CD8-positive, alpha-beta memory T cell (primary cell): ENCODE measurements around the gene ZNF552. TPM values are rescaled to one million over a fixed set of nuclear protein-coding genes. Genes with fewer than 3 reads are reported as not detected.
"Not testable (repeated sequence)": the region's sequence is repeated elsewhere in the genome, so short reads cannot be mapped to it uniquely, and the experiment has no call there.

Source experiments
- CTCF ChIA-PET: fragments of 350-600 bp; sonication (Branson Sonifier 250); formaldehyde crosslinking; loops from one replicate; lab custom pipeline; 2021; ENCODE audit warnings: antibody characterized with exemption; lab: Charles Lee
- POLR2A ChIA-PET: fragments of 350-600 bp; sonication (Branson Sonifier 250); formaldehyde crosslinking; loops from one replicate; lab custom pipeline; 2021; ENCODE audit warnings: antibody characterized with exemption; lab: Charles Lee
- DNase-seq, 5 donors: peaks; one replicate each; pipeline versions ENCODE4 v3.0.0 to v3.0.0-alpha.2; 2020 to 2022; ENCODE audit warnings: mixed read lengths in 1 of 5
- H3K27ac ChIP-seq: one replicate; pipeline ENCODE4 v1.7.0; 2013; ENCODE audit warnings: low read depth, mild to moderate bottlenecking, low read length, moderate library complexity
- H3K27me3 ChIP-seq: 2 replicates; pipeline ENCODE4 v1.7.0; 2013; ENCODE audit warnings: low read length, mild to moderate bottlenecking; ENCODE audit not compliant: insufficient read depth, poor library complexity, severe bottlenecking
- H3K36me3 ChIP-seq: 2 replicates; pipeline ENCODE4 v1.7.0; 2013; ENCODE audit warnings: mild to moderate bottlenecking, low read length, moderate library complexity; ENCODE audit not compliant: insufficient read depth
- H3K4me1 ChIP-seq: 2 replicates; pipeline ENCODE4 v1.7.0; 2013; ENCODE audit warnings: mild to moderate bottlenecking, low read length, moderate library complexity; ENCODE audit not compliant: insufficient read depth
- H3K4me3 ChIP-seq: 2 replicates; pipeline ENCODE4 v1.7.0; 2013; ENCODE audit warnings: mild to moderate bottlenecking, low read length
- H3K9me3 ChIP-seq: 2 replicates; pipeline ENCODE4 v1.7.0; 2013; ENCODE audit warnings: mild to moderate bottlenecking, low read length
- H3K27ac Mint-ChIP-seq, 8 donors: one replicate each; pipeline ENCODE4 v1.8.0; 2020 to 2021; ENCODE audit warnings: mixed read lengths in 8 of 8, mild to moderate bottlenecking in 6 of 8, inconsistent platforms in 3 of 8, moderate library complexity in 3 of 8
- H3K27me3 Mint-ChIP-seq, 2 donors: one replicate each; pipeline ENCODE4 v1.8.0; 2020 to 2021; ENCODE audit warnings: mixed read lengths in 2 of 2, mild to moderate bottlenecking in 1 of 2, moderate library complexity in 1 of 2
- H3K36me3 Mint-ChIP-seq, 3 donors: one replicate each; pipeline ENCODE4 v1.8.0; 2020 to 2021; ENCODE audit warnings: mixed read lengths in 3 of 3, inconsistent platforms in 1 of 3, mild to moderate bottlenecking in 1 of 3
- H3K4me1 Mint-ChIP-seq, 3 donors: one replicate each; pipeline ENCODE4 v1.8.0; 2020 to 2021; ENCODE audit warnings: mixed read lengths in 3 of 3, inconsistent platforms in 1 of 3, mild to moderate bottlenecking in 1 of 3
- H3K4me3 Mint-ChIP-seq, 7 donors: one replicate each; pipeline ENCODE4 v1.8.0; 2020 to 2021; ENCODE audit warnings: mixed read lengths in 7 of 7, mild to moderate bottlenecking in 6 of 7, moderate library complexity in 4 of 7, inconsistent platforms in 2 of 7
- H3K9me3 Mint-ChIP-seq, 5 donors: one replicate each; pipeline ENCODE4 v1.8.0; 2020 to 2022; ENCODE audit warnings: mixed read lengths in 5 of 5, mild to moderate bottlenecking in 3 of 5, moderate library complexity in 2 of 5, inconsistent platforms in 1 of 5
- polyA plus RNA-seq: library from polyadenylated mRNA; unstranded; fragments of 300-500 nt; fragmentation: Illumina TruSeq; gene quantifications from one replicate; pipeline ENCODE4 v1.2.3, GENCODE V29; 2021
- total RNA-seq, 2 experiments: library from RNA; stranded (reverse); gene quantifications; one replicate each; pipeline ENCODE4 v1.2.3, GENCODE V29; 2021

The ZNF552 gene
- total and polyA plus RNA-seq, 3 experiments from 2014 or later: 7.2 to 11.3 (median 10.6) TPM

DNA sequence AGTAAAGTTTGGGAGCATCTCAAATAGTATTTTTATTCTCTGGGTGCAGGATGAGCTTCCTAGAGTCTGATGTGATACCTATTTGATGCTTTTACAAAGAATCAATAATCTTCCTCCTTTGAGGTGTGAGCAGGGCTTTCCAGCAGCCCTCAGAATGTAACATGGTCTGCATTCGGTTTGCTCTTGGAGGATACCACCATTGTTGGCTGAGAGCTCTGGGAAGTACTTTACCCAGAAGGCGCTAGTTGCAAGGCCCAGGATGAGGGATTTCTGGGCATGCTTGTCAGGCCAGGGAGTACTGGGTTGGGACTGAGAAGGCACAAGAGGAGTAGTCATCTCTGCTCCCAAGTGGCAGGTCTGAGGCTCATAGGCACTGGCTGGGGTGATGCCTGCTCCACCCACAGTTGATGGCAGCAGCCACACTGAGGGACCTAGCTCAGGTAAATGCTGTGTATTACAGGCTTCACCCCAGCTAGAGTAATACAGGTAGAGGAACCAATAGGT, 34.5 kb upstream of the ZNF552 start:
- H3K9me3 Mint-ChIP-seq, H3K27me3 ChIP-seq, CTCF ChIA-PET, H3K9me3 ChIP-seq, H3K36me3 ChIP-seq, DNase-seq, H3K27ac ChIP-seq, H3K27me3 Mint-ChIP-seq, H3K4me3 ChIP-seq: not testable (repeated sequence)
- Mint-ChIP-seq H3K4me3 (peak overlapping the region; percentile 91 to 99 (median 95)), H3K27ac (peak overlapping the region; percentile 93 to 98 (median 96)), H3K36me3 (peaks cover 13 to 44% (median 16%) of the 10 kb centered on the region in 3 donors), H3K4me1 (peaks cover 27 to 39% (median 38%) of the 10 kb centered on the region in 3 donors)
- POLR2A ChIA-PET: interaction anchor here (0.8 to 1.1 kb wide), 5 partner anchors 30 to 460 kb away, joined by 3 to 8 read pairs (median 3); partner anchors contain the start of genes ZIK1, ZNF154, ZNF417 and ZNF548
- peaks cover 16% of the 10 kb centered on the region for H3K4me1 ChIP-seq

GRCh38 chr19:57847164-57847563, 32.5 kb upstream of the ZNF552 start:
- not testable (repeated sequence) for H3K27ac Mint-ChIP-seq

GRCh38 chr19:57841122-57841763, 26.5 kb upstream of the ZNF552 start:
- Histone ChIP-seq H3K36me3 (no peaks in the 10 kb centered on the region), H3K4me1 (no peaks in the 10 kb centered on the region), H3K4me3 (no peak overlapping the region), H3K9me3 (no peaks in the 10 kb centered on the region), H3K27me3 (no peaks in the 10 kb centered on the region), H3K27ac (no peak overlapping the region)
- POLR2A ChIA-PET: no interaction called here
- H3K4me3 Mint-ChIP-seq: no peak overlapping the region
- CTCF ChIA-PET: no interaction called here
- H3K9me3 Mint-ChIP-seq: no peaks in the 10 kb centered on the region
- peaks cover 4 to 65% (median 10%) of the 10 kb centered on the region in 3 donors for H3K36me3 Mint-ChIP-seq
- no peak for DNase-seq
- H3K4me1 Mint-ChIP-seq: peaks cover 9 to 18% (median 9%) of the 10 kb centered on the region in 3 donors
- no peak overlapping the region for H3K27ac Mint-ChIP-seq
- H3K27me3 Mint-ChIP-seq: no peaks in the 10 kb centered on the region

More at GRCh38 chr19:57847164-57847563, 32.5 kb upstream of the ZNF552 start:
- H3K27me3 ChIP-seq, H3K27ac ChIP-seq, DNase-seq, CTCF ChIA-PET, H3K4me3 ChIP-seq, H3K27me3 Mint-ChIP-seq, H3K9me3 Mint-ChIP-seq, H3K9me3 ChIP-seq, POLR2A ChIA-PET, H3K36me3 ChIP-seq: not testable (repeated sequence)
- Mint-ChIP-seq H3K4me1 (peaks cover 20 to 31% (median 30%) of the 10 kb centered on the region in 3 donors), H3K36me3 (peaks cover 0 to 41% (median 9%) of the 10 kb centered on the region in 3 donors), H3K4me3 (peak overlapping the region in 1 of 7 donors; percentile 37)
- H3K4me1 ChIP-seq: peaks cover 16% of the 10 kb centered on the region

GRCh38 chr19:57838622-57839191, 24.0 kb upstream of the ZNF552 start:
- Mint-ChIP-seq H3K4me1 (peaks cover 9 to 18% (median 9%) of the 10 kb centered on the region in 3 donors), H3K27ac (peak overlapping the region in 6 of 8 donors; percentile 39 to 86 (median 70)), H3K36me3 (peaks cover 4 to 52% (median 7%) of the 10 kb centered on the region in 3 donors)
- H3K27me3 Mint-ChIP-seq, DNase-seq, POLR2A ChIA-PET, H3K4me1 ChIP-seq, H3K9me3 ChIP-seq, H3K27me3 ChIP-seq, H3K27ac ChIP-seq, CTCF ChIA-PET, H3K4me3 Mint-ChIP-seq, H3K9me3 Mint-ChIP-seq, H3K36me3 ChIP-seq, H3K4me3 ChIP-seq: not testable (repeated sequence)

- H3K27ac Mint-ChIP-seq, H3K27me3 ChIP-seq, POLR2A ChIA-PET, H3K36me3 ChIP-seq, H3K4me1 ChIP-seq, H3K4me3 ChIP-seq, H3K9me3 Mint-ChIP-seq, H3K4me3 Mint-ChIP-seq, H3K9me3 ChIP-seq, CTCF ChIA-PET, H3K27ac ChIP-seq, H3K27me3 Mint-ChIP-seq, DNase-seq: not testable (repeated sequence)
- peaks cover 13 to 24% (median 16%) of the 10 kb centered on the region in 3 donors for H3K4me1 Mint-ChIP-seq
- H3K36me3 Mint-ChIP-seq: peaks cover 4 to 41% (median 7%) of the 10 kb centered on the region in 3 donors
Measured at GRCh38 chr19:57836991-57837390, 22.3 kb upstream of the ZNF552 start.

DNA sequence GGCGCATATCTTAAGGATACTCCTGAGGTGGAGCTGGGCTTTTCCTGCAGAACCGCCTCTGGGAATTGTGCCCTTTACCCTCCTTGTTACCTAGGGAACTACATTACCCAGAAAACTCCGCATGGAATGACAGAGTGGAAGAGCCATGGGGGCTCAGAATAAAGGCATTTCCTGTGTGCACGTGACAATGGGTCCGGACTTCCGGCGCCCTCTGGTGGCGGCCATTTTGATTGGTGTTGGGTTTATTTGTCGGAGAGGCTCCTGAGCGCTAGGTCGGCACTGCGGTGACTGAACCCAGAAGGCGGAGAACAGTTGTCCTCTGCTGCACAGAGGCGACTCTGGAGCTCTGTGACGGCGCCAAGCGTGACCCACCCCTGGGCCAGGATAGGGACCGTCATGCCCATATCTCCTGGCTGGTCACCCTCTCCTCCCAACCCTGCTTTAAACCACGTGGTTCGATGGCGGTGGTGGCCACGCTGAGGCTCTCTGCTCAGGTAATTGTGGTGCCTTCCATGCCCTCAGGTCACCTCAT, 15.4 kb upstream of the ZNF552 start, which contains the start of gene ZNF587B:
Gene ZNF587B (plus strand): TSS at position 229 of the 532 bp plus-strand sequence. CDS start 230 bp downstream, at position 459.
- H3K9me3 ChIP-seq: no peaks in the 10 kb centered on the region
- H3K27me3 ChIP-seq: no peaks in the 10 kb centered on the region
- no peaks in the 10 kb centered on the region for H3K27me3 Mint-ChIP-seq
- H3K36me3 Mint-ChIP-seq: peaks cover 3 to 32% (median 8%) of the 10 kb centered on the region in 3 donors
- peak within 1 kb of the TSS in 3 of 8 donors; percentile 47 to 94 (median 57) for H3K27ac Mint-ChIP-seq
- H3K4me1 ChIP-seq: no peaks in the 10 kb centered on the region
- H3K27ac ChIP-seq: no peak within 1 kb of the TSS
- CTCF ChIA-PET: interaction anchor here (1.3 kb wide), 1 partner anchor 107 kb away, joined by 4 read pairs; no protein-coding TSS in a partner anchor
- H3K4me3 ChIP-seq: no peak within 1 kb of the TSS
- no peaks in the 10 kb centered on the region for H3K9me3 Mint-ChIP-seq
- peak in 4 of 5 donors; percentile 8 to 55 (median 18) for DNase-seq
- peak within 1 kb of the TSS in 1 of 7 donors; percentile 23 for H3K4me3 Mint-ChIP-seq
- H3K36me3 ChIP-seq: no peaks in the 10 kb centered on the region
- H3K4me1 Mint-ChIP-seq: peaks cover 19 to 45% (median 39%) of the 10 kb centered on the region in 3 donors
- POLR2A ChIA-PET: no interaction called here

DNA sequence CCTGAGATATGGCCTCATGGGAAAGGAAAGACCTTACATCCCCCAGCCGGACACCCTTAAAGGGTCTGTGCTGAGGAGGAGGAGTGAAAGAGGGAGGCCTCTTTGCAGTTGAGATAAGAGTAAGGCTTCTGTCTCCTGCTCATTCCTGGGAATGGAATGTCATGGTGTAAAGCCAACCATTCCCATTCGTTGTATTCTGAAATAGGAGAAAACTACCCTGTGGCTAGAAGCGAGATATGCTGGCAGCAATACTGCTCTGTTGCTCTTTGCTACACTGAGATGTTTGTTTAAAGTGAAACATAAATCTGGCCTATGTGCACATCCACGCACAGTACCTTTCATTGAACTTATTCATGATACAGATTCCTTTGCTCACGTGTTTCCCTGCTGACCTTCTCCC, 14.6 kb upstream of the ZNF552 start:
- H3K9me3 ChIP-seq: no peaks in the 10 kb centered on the region
- Mint-ChIP-seq H3K36me3 (peaks cover 3 to 36% (median 10%) of the 10 kb centered on the region in 3 donors), H3K9me3 (no peaks in the 10 kb centered on the region), H3K27ac (peak overlapping the region in 2 of 8 donors; percentile 57 to 94), H3K4me1 (peaks cover 24 to 50% (median 44%) of the 10 kb centered on the region in 3 donors), H3K4me3 (no peak overlapping the region), H3K27me3 (no peaks in the 10 kb centered on the region)
- H3K4me1 ChIP-seq: no peaks in the 10 kb centered on the region
- no peaks in the 10 kb centered on the region for H3K36me3 ChIP-seq
- POLR2A ChIA-PET: no interaction called here
- DNase-seq: no peak
- H3K27me3 ChIP-seq: no peaks in the 10 kb centered on the region
- no peak overlapping the region for H3K27ac ChIP-seq
- CTCF ChIA-PET: interaction anchor here (1.3 kb wide), 1 partner anchor 106 kb away, joined by 4 read pairs; no protein-coding TSS in a partner anchor
- H3K4me3 ChIP-seq: no peak overlapping the region
